ENCODE measurements around the gene NKD1.

NKD1 gene

GRCh38 chr16:50517450-50518252 is 30.5 kb upstream of the NKD1 start:
- H3K9me3 ChIP-seq (ENCODE audit: severe bottlenecking) = peaks cover 7% of the 10 kb centered on the region
- H3K4me3 ChIP-seq (ENCODE audit: low read depth, low read length) = no peak overlapping the region
- no peak for TF ChIP-seq CTCF (IDR thresholded peaks at IDR 0.05; ENCODE audit: low read depth, low read length)
- H3K27ac ChIP-seq = no peak overlapping the region
- no peak for DNase-seq
- no peaks in the 10 kb centered on the region for H3K27me3 ChIP-seq (ENCODE audit: insufficient read depth, low read depth, severe bottlenecking)
- no peaks in the 10 kb centered on the region; the same call in 1 of the 2 replicates for H3K36me3 ChIP-seq

GRCh38 chr16:50519001-50519400 is 29.2 kb upstream of the NKD1 start:
- Histone ChIP-seq H3K9me3 (ENCODE audit: severe bottlenecking) (peaks cover 7% of the 10 kb centered on the region), H3K4me3 (ENCODE audit: low read depth, low read length) (no peak overlapping the region), H3K36me3 (no peaks in the 10 kb centered on the region), H3K27ac (no peak overlapping the region), H3K27me3 (ENCODE audit: insufficient read depth, low read depth, severe bottlenecking) (no peaks in the 10 kb centered on the region)
- TF ChIP-seq CTCF (IDR thresholded peaks at IDR 0.05; ENCODE audit: low read depth, low read length) = no peak
- no peak for DNase-seq

GRCh38 chr16:50519602-50520001 is 28.6 kb upstream of the NKD1 start:
- H3K27ac ChIP-seq = no peak overlapping the region

GRCh38 chr16:50520451-50521245 is 27.5 kb upstream of the NKD1 start:
- DNase-seq = no peak
- H3K9me3 ChIP-seq (ENCODE audit: severe bottlenecking) = peaks cover 7% of the 10 kb centered on the region
- H3K4me3 ChIP-seq (ENCODE audit: low read depth, low read length) = no peak overlapping the region
- H3K27ac ChIP-seq = no peak overlapping the region
- H3K36me3 ChIP-seq = no peaks in the 10 kb centered on the region
- no peaks in the 10 kb centered on the region for H3K27me3 ChIP-seq (ENCODE audit: insufficient read depth, low read depth, severe bottlenecking)
- no peak for TF ChIP-seq CTCF (IDR thresholded peaks at IDR 0.05; ENCODE audit: low read depth, low read length)

More at GRCh38 chr16:50519602-50520001, 28.6 kb upstream of the NKD1 start:
- Histone ChIP-seq H3K27me3 (ENCODE audit: insufficient read depth, low read depth, severe bottlenecking) (no peaks in the 10 kb centered on the region), H3K36me3 (no peaks in the 10 kb centered on the region), H3K4me3 (ENCODE audit: low read depth, low read length) (no peak overlapping the region), H3K9me3 (ENCODE audit: severe bottlenecking) (peaks cover 7% of the 10 kb centered on the region)
- no peak for TF ChIP-seq CTCF (IDR thresholded peaks at IDR 0.05; ENCODE audit: low read depth, low read length)
- DNase-seq = no peak

GRCh38 chr16:50521246-50521900 is 26.8 kb upstream of the NKD1 start:
- Histone ChIP-seq H3K36me3 (no peaks in the 10 kb centered on the region), H3K9me3 (ENCODE audit: severe bottlenecking) (peaks cover 7% of the 10 kb centered on the region), H3K27ac (no peak overlapping the region), H3K27me3 (ENCODE audit: insufficient read depth, low read depth, severe bottlenecking) (no peaks in the 10 kb centered on the region), H3K4me3 (ENCODE audit: low read depth, low read length) (no peak overlapping the region)
- TF ChIP-seq CTCF (IDR thresholded peaks at IDR 0.05; ENCODE audit: low read depth, low read length) = no peak
- no peak for DNase-seq

Data from WERI-Rb-1 (cell line).